Trophoblast cell (in vitro differentiated cells and primary cell): ENCODE data around the gene RAB44.

Experiments used
- DNase-seq, 2 donors: peaks; one replicate each; pipeline ENCODE4 v3.0.0-alpha.2; 2016
- H2AFZ ChIP-seq: 2 replicates; pipeline ENCODE4 v1.6.1; 2013; ENCODE audit warnings: low read length, moderate library complexity, mild to moderate bottlenecking; ENCODE audit not compliant: insufficient read depth, poor library complexity
- H2AK5ac ChIP-seq: 2 replicates; pipeline ENCODE4 v1.6.1; 2013; ENCODE audit warnings: mild to moderate bottlenecking, low read length
- H2BK120ac ChIP-seq: 2 replicates; pipeline ENCODE4 v1.6.1; 2013; ENCODE audit warnings: low read length, mild to moderate bottlenecking, moderate library complexity; ENCODE audit not compliant: insufficient read depth, poor library complexity
- H2BK12ac ChIP-seq: 2 replicates; pipeline ENCODE4 v1.6.1; 2013; ENCODE audit warnings: mild to moderate bottlenecking, low read length, moderate library complexity
- H2BK5ac ChIP-seq: 2 replicates; pipeline ENCODE4 v1.6.1; 2013; ENCODE audit warnings: low read length, low read depth, moderate library complexity, mild to moderate bottlenecking; ENCODE audit not compliant: poor library complexity
- H3K14ac ChIP-seq: 2 replicates; pipeline ENCODE4 v1.6.1; 2013; ENCODE audit warnings: mild to moderate bottlenecking, low read length
- H3K18ac ChIP-seq: 2 replicates; pipeline ENCODE4 v1.6.1; 2013; ENCODE audit warnings: mild to moderate bottlenecking, low read length
- H3K23ac ChIP-seq: 2 replicates; pipeline ENCODE4 v1.6.1; 2013; ENCODE audit warnings: low read length
- H3K27ac ChIP-seq: 2 replicates; pipeline ENCODE4 v1.5.1; 2013; ENCODE audit warnings: low read depth, mild to moderate bottlenecking, inconsistent platforms, low read length, moderate library complexity
- H3K27me3 ChIP-seq: 2 replicates; pipeline ENCODE4 v1.6.1; 2013; ENCODE audit warnings: inconsistent platforms, mild to moderate bottlenecking, low read length, moderate library complexity; ENCODE audit not compliant: insufficient read depth
- H3K36me3 ChIP-seq, 2 experiments: 1 replicate in 1 of 2; 2 replicates in 1 of 2; pipeline ENCODE4 v1.6.1; 2013; ENCODE audit warnings: low read length in 2 of 2, mild to moderate bottlenecking in 2 of 2, moderate library complexity in 1 of 2; ENCODE audit not compliant: insufficient read depth in 2 of 2, control insufficient read depth in 1 of 2
- H3K4ac ChIP-seq: 2 replicates; pipeline ENCODE4 v1.6.1; 2013; ENCODE audit warnings: low read depth, mild to moderate bottlenecking, low read length, moderate library complexity
- H3K4me1 ChIP-seq, 2 experiments: 1 replicate in 1 of 2; 2 replicates in 1 of 2; pipeline ENCODE4 v1.6.1; 2013; ENCODE audit warnings: low read length in 2 of 2, mild to moderate bottlenecking in 2 of 2, moderate library complexity in 1 of 2; ENCODE audit not compliant: insufficient read depth in 2 of 2, control insufficient read depth in 1 of 2
- H3K4me2 ChIP-seq: 2 replicates; pipeline ENCODE4 v1.6.1; 2013; ENCODE audit warnings: inconsistent platforms, mild to moderate bottlenecking, low read length, moderate library complexity
- H3K4me3 ChIP-seq: 2 replicates; pipeline ENCODE4 v1.5.1; 2013; ENCODE audit warnings: mild to moderate bottlenecking, low read depth, low read length, inconsistent platforms
- H3K79me1 ChIP-seq: one replicate; pipeline ENCODE4 v1.6.1; 2013; ENCODE audit warnings: low read length
- H3K79me2 ChIP-seq: 2 replicates; pipeline ENCODE4 v1.6.1; 2013; ENCODE audit warnings: low read length, mild to moderate bottlenecking; ENCODE audit not compliant: control insufficient read depth, insufficient read depth, poor library complexity
- H3K9ac ChIP-seq: 2 replicates; pipeline ENCODE4 v1.6.1; 2013; ENCODE audit warnings: mild to moderate bottlenecking, low read length
- H3K9me3 ChIP-seq: 2 replicates; pipeline ENCODE4 v1.6.1; 2013; ENCODE audit warnings: low read depth, mild to moderate bottlenecking, control low read depth, inconsistent platforms, low read length; ENCODE audit not compliant: insufficient read depth
- H4K12ac ChIP-seq: 2 replicates; pipeline ENCODE4 v1.6.1; 2013; ENCODE audit warnings: low read depth, mild to moderate bottlenecking, low read length, moderate library complexity
- H4K8ac ChIP-seq: 2 replicates; pipeline ENCODE4 v1.6.1; 2013; ENCODE audit warnings: low read depth, mild to moderate bottlenecking, low read length, moderate library complexity
- H4K91ac ChIP-seq: one replicate; pipeline ENCODE4 v1.6.1; 2013; ENCODE audit warnings: low read depth, mild to moderate bottlenecking, low read length, moderate library complexity
- WGBS: extraction: QIAGEN DNeasy Blood & Tissue Kit; methylation state at CpG from one replicate; pipeline ENCODE4 v1.1.7; 2013; ENCODE audit warnings: missing lambda C conversion rate; ENCODE audit not compliant: insufficient read length, insufficient coverage; ENCODE audit errors: extremely low coverage; 5-methylcytosine and 5-hydroxymethylcytosine counted together

The RAB44 gene

DNA sequence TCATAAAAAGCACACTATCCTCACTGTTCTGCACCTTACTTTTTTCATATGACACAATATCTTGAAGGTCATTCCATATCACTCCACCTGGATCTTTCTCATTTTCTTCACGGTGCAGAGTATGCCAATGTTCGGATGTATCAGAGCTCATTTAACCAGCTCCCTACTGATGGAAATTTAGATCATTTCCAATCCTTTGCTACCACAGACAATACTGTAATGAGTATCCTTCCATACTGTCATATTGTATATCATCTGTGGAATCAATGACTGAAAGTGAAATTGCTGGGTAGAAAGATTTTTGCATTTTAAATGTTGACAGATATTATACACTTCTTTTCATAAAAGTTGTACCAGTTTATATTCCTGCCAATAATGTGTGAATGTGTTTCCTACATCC lies 2.2 kb upstream of the RAB44 start:
- WGBS, result no CpG with 5 or more reads among the region's 2 CpGs
- DNase-seq, result no peak
- H3K27me3 ChIP-seq, result no peaks in the 10 kb centered on the region
- no peak overlapping the region for H3K4me3 ChIP-seq
- H3K9me3 ChIP-seq, result peaks cover 5% of the 10 kb centered on the region
- H4K12ac ChIP-seq, result no peak overlapping the region
- peaks cover 3% of the 10 kb centered on the region in 2 experiments for H3K4me1 ChIP-seq
- H3K36me3 ChIP-seq, result no peaks in the 10 kb centered on the region
- H3K4me2 ChIP-seq, result no peak overlapping the region
- no peak overlapping the region for H2BK120ac ChIP-seq
- H3K14ac ChIP-seq, result no peak overlapping the region
- no peak overlapping the region for H3K18ac ChIP-seq
- H3K79me2 ChIP-seq, result no peaks in the 10 kb centered on the region
- H3K4ac ChIP-seq, result no peak overlapping the region
- H2BK5ac ChIP-seq, result no peak overlapping the region
- H2AFZ ChIP-seq, result no peak overlapping the region
- H3K23ac ChIP-seq, result no peak overlapping the region
- no peak overlapping the region for H4K8ac ChIP-seq
- H3K9ac ChIP-seq, result no peak overlapping the region
- H3K27ac ChIP-seq, result no peak overlapping the region
- H2BK12ac ChIP-seq, result no peak overlapping the region
- H4K91ac ChIP-seq, result no peak overlapping the region
- no peaks in the 10 kb centered on the region for H3K79me1 ChIP-seq
- no peak overlapping the region for H2AK5ac ChIP-seq

GRCh38 chr6:36698196-36698595 lies 570 bp downstream of the RAB44 start:
- no peak overlapping the region for H4K8ac ChIP-seq
- no peak overlapping the region for H3K4ac ChIP-seq
- H3K27ac ChIP-seq, result no peak overlapping the region
- peaks cover 6% of the 10 kb centered on the region for H3K9me3 ChIP-seq
- H3K9ac ChIP-seq, result no peak overlapping the region
- H2BK5ac ChIP-seq, result no peak overlapping the region
- no peak overlapping the region for H3K14ac ChIP-seq
- no peak overlapping the region for H3K18ac ChIP-seq
- no peaks in the 10 kb centered on the region for H3K27me3 ChIP-seq
- H2BK12ac ChIP-seq, result no peak overlapping the region
- no peaks in the 10 kb centered on the region for H3K79me1 ChIP-seq
- H3K79me2 ChIP-seq, result no peaks in the 10 kb centered on the region
- H3K4me1 ChIP-seq, result no peaks in the 10 kb centered on the region
- no peak overlapping the region for H2BK120ac ChIP-seq
- no peak overlapping the region for H4K12ac ChIP-seq
- DNase-seq, result no peak
- H3K4me3 ChIP-seq, result no peak overlapping the region
- H2AFZ ChIP-seq, result no peak overlapping the region
- no peak overlapping the region for H2AK5ac ChIP-seq
- H3K23ac ChIP-seq, result no peak overlapping the region
- no peak overlapping the region for H3K4me2 ChIP-seq
- H4K91ac ChIP-seq, result no peak overlapping the region
- no peaks in the 10 kb centered on the region for H3K36me3 ChIP-seq
- no CpG with 5 or more reads among the region's 6 CpGs for WGBS

DNA sequence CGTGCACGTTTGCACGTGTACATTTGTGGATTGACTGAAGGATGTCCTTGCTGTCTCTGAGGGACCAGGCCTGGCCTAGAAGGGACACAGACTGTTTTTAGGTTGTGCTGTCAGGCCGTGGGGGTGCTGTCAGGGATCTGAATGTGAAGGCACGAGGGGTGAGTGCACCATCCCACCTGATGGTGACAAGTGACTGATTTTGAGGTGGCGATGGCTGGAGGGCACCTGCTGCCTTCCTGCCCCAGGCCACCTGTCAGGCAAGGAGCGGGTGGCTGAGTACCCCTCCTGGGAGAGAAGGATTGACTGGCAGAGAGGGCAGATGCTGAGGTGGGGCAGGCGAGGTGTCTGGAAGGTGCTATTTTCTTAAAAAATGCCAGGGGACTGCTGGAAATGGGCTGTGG lies 1.2 kb downstream of the RAB44 start:
- H3K4ac ChIP-seq, result no peak overlapping the region
- H2AK5ac ChIP-seq, result no peak overlapping the region
- peaks cover 6% of the 10 kb centered on the region for H3K9me3 ChIP-seq
- H3K36me3 ChIP-seq, result no peaks in the 10 kb centered on the region
- no peak overlapping the region for H2BK12ac ChIP-seq
- no peak overlapping the region for H2AFZ ChIP-seq
- H4K91ac ChIP-seq, result no peak overlapping the region
- no peak overlapping the region for H3K27ac ChIP-seq
- no peak overlapping the region for H3K23ac ChIP-seq
- H3K14ac ChIP-seq, result no peak overlapping the region
- peak overlapping the region; percentile 14 for H3K4me3 ChIP-seq
- no peak overlapping the region for H4K12ac ChIP-seq
- H2BK120ac ChIP-seq, result no peak overlapping the region
- no peak overlapping the region for H3K4me2 ChIP-seq
- no peaks in the 10 kb centered on the region for H3K27me3 ChIP-seq
- WGBS, result no CpG with 5 or more reads among the region's 8 CpGs
- H3K9ac ChIP-seq, result no peak overlapping the region
- no peaks in the 10 kb centered on the region for H3K79me1 ChIP-seq
- DNase-seq, result no peak
- H4K8ac ChIP-seq, result no peak overlapping the region
- H2BK5ac ChIP-seq, result no peak overlapping the region
- H3K79me2 ChIP-seq, result no peaks in the 10 kb centered on the region
- H3K18ac ChIP-seq, result no peak overlapping the region
- no peaks in the 10 kb centered on the region for H3K4me1 ChIP-seq

DNA sequence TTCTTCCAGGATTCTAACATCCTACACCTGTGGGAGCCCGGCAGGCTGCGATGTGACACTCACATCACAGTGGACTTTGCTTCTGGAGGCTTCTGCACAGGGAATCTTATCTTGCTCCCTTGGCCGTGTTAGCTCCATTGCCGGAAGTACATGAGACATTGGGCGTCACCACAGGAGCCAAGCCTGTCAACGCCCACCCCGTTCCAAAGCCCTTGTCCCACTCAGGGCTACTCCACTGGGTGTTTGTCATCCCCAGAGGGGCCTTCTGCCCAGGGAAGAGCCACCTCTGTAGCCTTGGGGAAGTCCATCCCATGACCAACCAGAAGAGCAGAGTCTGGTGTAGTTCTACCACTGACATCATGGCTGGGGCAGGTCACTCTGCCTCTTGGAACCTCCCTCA lies 1.7 kb downstream of the RAB44 start:
- H3K79me1 ChIP-seq, result no peaks in the 10 kb centered on the region
- no peak for DNase-seq

More for the DNA sequence above, 1.7 kb downstream of the RAB44 start:
- no peak overlapping the region for H2BK12ac ChIP-seq
- no peak overlapping the region for H2BK5ac ChIP-seq
- no peak overlapping the region for H4K91ac ChIP-seq
- no peak overlapping the region for H4K12ac ChIP-seq
- no peaks in the 10 kb centered on the region for H3K79me2 ChIP-seq
- H3K14ac ChIP-seq, result no peak overlapping the region
- H2AK5ac ChIP-seq, result no peak overlapping the region
- no peak overlapping the region for H2AFZ ChIP-seq
- no peak overlapping the region for H3K4ac ChIP-seq
- no CpG with 5 or more reads among the region's 7 CpGs for WGBS
- no peak overlapping the region for H2BK120ac ChIP-seq
- no peak overlapping the region for H3K9ac ChIP-seq
- no peak overlapping the region for H3K23ac ChIP-seq
- H3K9me3 ChIP-seq, result peaks cover 6% of the 10 kb centered on the region
- no peaks in the 10 kb centered on the region for H3K4me1 ChIP-seq
- no peak overlapping the region for H3K4me2 ChIP-seq
- H4K8ac ChIP-seq, result no peak overlapping the region
- no peak overlapping the region for H3K27ac ChIP-seq
- no peak overlapping the region for H3K18ac ChIP-seq
- no peaks in the 10 kb centered on the region for H3K27me3 ChIP-seq
- no peaks in the 10 kb centered on the region for H3K36me3 ChIP-seq
- H3K4me3 ChIP-seq, result no peak overlapping the region
